ENCODE results near the gene CELSR1.

CELSR1 gene

DNA sequence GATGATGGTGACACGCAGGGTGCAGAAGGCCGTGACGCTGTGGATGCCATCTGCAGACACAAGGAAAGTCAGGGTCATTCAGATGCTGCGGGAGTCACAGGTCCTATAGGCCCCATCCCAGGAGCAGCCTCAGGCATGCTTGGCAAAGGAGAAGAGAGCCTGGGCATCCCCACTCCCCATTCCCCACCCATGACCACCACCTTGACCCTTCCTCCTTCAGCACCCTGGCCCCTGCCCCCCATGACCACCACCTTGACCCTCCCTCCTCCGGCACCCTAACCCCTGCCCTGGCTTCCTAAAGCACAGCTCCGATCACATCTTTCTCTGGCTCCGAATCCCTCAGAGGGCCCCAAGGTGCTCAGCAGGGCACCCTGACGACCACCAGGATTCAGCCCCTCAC lies 73.1 kb downstream of the CELSR1 start:
- no peak for DNase-seq

DNA sequence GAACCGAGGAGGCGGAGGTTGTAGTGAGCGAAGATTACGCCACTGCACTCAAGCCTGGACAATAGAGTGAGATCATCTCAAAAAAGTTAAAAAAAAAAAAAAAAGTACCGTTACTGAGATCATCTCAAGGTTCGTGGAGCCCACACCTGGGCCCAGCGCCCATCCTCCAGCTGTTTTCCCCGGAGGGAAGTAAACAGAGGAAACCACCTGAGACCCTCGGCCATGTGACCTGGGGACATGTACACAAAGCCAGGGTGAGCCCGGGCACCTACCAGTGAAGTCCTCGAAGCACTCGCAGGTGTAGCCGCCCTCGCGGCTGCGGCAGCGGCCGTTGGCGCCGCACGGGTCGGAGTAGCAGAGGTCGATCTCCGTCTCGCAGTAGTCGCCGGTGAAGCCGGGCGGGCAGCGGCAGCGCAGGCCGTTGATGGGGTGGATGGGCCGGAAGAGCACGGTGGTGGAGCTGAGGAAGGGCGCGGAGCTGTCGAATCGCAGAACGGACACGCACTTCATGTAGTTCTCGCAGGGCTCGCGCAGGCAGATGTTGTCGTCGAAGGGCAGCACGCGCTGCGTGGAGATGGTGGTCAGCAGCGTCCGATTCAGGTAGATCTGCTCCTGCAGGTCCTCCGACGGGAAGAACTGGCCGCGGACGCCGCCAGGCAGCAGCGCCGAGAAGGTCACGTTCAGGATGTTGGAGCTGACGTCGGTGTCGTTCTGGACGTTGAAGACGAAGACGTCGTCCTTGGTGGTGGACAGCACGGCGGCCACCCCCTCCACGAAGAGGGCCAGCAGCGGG lies 73.8 kb downstream of the CELSR1 start:
- DNase-seq: no peak

DNA sequence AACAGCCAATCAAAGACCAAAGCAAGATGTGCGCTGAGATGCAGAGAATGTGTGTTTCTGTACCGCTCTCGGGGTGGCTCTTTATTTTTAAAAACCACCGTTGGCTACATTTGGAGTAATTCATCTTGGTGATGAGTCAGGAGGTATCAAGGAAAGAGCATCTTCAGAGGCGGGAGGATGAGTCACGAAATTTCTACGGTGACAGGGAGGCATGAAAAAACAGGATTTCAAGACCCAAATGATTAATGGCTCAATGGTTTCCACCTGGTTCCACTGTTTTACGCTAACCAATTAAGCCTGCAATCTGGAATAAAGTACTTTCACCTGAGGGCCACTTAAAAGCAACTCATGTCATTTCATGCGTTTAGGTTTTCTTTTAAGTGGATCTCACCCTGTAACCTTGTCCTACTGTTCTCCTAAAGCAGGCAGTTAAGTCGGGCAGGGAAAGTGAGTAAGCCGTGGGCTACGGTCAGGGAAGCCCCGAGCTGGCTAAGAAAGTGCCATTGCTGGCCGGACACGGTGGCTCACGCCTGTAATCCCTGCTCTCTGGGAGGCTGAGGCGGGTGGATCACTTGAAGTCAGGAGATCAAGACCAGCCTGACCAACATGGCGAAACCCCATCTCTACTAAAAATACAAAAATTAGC lies 74.6 kb downstream of the CELSR1 start:
- peak in 12 of 56 donors; percentile 5 to 68 (median 29) for DNase-seq

DNA sequence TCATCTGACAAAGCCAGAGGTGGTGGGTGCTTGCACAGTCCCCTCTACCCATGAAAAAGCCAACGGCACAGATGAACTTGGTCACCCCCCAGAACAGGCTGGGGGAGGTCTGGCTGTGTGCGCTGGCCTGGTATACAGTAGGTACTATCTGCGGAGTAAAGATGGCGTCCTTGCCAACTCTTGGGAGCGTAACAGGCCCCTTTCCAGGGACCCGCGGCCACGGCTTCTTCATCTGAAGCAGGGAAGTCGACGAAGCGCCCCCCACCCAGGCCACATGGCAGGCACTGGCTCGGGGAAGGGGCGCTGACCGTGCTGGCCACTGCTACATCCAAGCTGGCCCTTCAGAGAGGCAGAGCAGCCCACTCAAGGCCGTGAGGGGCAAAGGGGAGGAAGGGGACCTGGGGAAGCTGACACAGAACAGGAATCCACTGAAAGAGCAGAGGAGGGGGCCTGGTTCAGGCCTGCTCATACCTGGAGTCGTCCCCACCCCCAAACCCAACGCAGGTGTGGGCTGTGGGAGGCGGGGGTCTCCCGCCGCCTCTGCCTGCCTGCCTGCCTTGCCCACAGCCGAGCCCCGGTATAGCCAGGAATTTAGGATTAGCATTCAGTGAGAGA lies 75.7 kb downstream of the CELSR1 start:
- no peak for DNase-seq

DNA sequence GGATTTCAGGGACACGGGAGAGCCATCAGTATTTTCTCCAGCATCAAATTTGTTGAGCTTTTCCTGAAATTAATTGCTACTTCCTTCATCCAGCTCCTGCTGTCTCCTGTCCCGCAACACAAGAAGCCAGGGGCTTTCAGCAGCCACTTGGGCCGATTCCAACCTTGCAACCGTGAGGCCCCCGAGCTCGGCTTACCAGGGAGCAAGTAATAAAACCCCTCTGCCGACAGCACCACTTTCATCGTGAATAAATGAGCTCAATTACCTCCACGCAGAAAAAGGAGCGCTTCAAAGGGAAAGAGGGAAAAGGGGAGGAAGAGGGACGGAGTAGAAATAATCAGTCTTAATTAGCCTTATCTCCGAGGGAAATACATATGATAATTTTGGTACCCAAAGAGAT lies 76.6 kb downstream of the CELSR1 start:
- DNase-seq: no peak

DNA sequence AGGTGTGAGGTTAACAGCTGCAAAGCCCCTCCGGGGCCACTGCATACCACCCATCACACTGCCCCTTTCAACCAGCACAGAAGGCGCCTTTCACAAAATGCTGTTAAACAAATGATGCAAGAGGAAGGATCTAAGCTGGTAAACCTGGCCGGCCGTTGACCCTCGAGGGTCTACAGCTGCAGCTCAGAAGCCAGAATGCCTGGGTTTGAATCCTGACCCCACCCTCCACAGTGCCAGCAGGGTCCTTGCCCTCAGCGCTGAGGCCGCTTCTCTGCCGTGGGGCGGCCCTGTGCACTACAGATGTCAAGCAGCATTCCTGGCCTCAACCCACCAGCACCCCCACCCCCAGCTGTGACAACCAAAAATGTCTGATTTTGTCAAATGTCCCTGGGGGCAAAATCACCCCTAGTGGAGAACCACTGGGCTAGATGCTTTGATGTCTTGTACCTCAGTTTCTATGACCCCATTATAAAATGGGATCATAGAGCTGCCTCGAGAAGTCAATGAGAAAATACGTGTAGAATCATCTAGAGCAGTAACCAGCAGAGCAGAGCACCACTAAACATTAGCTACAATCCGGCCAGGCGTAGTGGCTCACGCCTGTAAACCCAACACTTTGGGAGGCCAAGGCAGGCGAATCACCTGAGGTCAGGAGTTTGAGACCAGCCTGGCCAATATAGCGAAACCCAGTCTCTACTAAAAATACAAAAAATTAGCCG lies 77.9 kb downstream of the CELSR1 start:
- no peak for DNase-seq

DNA sequence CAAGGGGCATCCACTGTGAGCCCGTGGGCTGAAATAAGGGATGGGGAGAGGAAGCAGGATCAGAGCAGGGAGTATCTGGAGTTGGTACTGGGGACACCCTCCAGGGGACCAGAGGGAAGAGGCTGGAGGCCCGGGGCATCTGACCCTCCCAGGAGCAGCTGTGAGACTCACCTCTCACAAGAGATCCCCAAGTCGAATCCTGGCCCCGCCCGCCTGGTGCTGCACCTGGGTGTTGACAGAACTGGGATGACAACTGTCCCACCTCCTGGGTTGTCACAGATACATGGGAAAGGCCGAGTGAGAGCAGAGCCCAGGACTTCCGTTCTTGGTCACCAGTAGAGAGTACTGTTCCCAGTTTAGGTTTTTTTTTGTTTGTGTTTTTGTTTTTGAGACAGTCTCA lies 78.9 kb downstream of the CELSR1 start:
- no peak for DNase-seq

DNA sequence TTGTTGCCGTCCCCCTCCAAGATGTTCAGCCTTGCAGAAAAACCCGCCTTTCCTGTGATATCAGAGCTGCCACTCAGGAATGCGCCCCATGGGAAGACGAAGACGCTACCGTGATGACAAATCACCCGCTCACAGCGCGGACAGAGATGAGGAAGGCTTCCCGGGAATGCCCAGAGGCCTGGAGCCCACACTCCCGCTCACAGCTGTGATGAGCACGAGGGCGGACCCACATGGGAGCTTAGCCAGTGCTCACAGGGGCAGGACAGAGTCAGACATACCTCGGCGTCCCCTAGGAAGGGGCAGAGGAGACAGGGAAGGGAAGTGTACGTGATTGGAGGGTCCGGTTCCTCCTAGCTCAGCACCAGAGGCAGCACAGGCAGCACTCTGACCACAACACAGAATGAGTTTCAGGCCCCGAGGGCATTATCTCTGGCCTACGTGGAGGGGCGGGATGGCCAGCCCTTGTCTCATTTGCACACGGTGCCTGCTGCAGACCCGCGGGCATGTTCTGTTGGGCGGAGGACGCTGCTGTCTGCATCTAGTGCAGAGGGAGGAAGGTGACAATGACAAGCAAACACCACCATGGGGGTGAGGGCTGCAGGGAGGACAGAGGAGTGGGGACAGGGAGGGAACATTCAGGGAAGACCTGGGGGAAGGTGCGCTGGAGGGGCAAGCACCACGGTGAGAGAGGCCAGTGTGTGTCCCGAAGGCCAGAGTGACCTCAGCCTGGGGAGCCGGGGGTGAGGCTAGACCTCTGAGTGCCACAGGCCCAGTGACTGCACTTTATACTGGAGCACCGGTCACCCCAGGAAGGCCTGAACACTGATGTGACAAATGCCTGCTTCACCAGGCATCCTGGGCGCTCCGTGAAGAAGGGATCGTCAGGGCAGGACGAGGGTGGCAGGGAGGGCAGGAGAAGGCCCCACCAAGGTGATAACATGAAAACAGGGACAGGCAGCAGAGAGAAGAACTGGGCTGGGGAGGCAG lies 79.6 kb downstream of the CELSR1 start:
- no peak for DNase-seq

DNA sequence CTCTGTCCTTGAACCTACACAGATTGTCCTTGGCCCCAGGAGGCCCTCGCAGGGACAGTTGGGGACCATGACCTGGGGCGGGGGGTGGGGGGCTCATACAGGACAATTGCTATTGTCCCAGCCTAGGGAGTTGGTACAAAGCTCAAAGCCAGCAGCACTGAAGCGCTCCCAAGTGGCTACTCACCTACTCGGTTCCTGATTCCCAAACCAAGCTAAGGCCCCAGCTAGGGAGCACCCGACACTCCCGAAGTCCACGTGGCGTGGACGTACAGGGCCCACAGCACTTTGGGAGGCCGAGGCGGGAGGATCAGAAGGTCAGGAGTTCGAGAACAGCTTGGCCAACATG lies 80.6 kb downstream of the CELSR1 start:
- DNase-seq: no peak

DNA sequence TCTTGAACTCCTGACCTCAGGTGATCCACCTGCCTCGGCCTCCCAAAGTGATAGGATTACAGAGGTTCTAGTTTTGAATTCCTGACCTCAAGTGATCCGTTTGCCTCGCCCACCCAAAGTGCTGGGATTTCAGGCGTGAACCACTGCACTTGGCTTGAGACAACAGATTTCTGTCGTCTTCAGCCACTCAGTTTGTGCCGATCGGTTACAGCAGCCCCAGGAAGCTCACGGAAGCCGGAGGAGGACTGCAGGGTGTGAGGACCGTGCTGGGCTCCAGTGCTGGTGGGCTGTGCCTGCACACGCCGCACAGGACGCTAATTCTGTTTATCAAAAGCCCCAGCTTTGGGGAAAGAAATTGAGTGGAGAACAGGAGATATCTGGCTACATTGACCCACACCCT lies 82.0 kb downstream of the CELSR1 start:
- no peak for DNase-seq

DNA sequence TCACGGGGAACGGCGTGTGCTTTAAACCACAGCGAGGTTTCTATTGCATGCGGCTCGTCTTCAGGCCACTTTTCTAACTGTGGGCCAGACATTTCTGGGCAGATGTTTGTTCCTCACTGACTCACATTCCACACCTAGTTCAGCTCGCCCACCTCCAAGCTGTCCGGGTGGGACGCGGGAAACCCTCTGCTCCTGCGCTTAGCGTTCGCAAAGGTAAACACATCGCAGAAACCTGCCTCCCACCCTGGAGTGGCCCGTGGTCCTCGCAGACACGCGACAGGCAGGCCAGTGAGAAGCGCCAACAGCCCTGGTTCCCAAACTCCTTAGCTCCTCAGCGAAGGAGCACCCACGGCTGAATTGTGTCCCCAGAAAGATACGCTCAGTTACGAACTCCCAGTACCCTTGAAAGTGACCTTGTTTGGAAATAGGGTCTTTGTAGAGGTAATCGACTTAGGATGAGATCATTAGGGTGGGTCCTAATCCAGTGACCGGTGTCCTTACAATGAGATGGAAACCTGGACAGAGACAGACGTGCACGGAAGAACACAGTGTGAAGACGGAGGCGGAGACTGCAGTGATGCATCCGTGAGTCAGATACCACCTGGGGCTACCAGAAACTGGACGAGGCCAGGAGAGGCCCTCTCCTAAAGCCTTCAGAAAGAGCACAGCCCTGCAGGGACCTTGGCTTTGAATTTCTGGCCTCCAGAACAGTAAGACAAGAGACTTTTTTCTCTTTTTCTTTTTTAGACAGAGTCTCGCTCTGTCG lies 82.7 kb downstream of the CELSR1 start:
- no peak for DNase-seq

DNA sequence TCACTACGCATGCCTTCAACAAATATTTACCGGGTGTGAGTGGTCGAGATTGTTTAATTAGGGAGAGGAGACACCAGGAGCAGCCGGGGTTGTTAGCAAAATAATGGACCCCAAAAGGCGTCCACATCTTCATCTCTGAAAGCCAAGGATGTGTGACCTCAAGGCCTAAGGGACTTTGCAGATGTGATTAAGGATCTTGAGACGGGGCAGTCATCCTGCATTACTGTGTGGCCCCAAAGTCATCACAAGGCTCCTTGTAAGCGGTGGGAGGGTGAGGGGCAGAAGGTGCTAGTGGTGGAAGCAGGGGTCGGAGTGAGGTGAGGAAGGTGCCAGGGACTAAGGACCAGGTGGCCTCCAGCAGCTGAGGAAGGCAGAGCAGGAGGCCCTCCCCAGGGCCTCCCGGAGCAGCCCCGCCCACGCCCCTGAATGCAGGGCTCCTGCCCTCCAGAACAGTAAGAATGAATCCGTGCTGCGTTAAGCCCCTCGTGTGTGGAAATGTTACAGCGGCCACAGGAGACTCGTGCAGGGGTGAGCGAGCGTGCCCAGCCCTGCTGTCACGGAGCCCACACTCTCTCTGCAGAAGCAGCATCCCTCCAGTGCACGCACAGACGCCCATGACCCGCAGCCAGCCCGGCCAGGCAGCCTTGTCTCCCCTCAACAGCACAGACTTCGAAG lies 83.5 kb downstream of the CELSR1 start:
- DNase-seq: no peak

DNA sequence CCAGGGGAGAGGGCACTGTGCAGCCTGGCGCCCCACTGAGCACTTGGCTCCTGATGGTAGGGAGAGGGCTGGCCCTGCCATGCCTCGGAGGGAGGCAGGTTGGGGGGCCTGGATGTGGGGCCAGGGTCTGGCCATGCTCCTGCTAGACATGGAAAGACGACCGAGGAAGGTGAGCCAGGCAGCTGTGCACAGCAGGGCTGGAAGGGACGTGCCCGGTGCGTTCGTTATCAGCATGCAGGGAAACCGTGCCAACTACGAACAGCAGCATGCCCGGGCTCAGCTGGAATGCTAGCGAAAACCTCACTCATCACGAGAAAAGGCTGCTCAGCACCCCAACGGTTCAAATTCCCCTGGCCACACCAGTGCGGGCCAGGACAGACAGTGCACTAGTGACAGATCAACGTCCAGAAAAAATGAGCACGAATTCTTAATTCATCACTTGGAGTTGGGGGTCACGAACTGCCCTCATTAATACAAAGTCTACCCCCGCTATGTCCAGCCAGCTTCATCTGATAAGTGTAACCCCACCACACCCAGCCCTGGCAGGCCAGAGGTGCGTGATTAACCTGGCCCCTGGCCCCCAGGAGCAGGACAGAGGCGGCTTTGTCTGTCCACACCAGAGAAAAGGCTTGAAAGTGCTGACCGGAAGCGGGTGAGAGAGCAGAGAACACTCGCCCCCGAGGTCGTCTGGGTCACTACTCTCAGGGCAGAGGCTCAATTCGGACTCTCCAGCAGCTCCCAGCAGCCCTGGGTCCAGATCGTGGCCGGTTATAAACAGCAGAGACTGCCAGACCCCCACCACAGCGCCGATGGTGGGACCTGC lies 84.2 kb downstream of the CELSR1 start:
- DNase-seq: no peak

DNA sequence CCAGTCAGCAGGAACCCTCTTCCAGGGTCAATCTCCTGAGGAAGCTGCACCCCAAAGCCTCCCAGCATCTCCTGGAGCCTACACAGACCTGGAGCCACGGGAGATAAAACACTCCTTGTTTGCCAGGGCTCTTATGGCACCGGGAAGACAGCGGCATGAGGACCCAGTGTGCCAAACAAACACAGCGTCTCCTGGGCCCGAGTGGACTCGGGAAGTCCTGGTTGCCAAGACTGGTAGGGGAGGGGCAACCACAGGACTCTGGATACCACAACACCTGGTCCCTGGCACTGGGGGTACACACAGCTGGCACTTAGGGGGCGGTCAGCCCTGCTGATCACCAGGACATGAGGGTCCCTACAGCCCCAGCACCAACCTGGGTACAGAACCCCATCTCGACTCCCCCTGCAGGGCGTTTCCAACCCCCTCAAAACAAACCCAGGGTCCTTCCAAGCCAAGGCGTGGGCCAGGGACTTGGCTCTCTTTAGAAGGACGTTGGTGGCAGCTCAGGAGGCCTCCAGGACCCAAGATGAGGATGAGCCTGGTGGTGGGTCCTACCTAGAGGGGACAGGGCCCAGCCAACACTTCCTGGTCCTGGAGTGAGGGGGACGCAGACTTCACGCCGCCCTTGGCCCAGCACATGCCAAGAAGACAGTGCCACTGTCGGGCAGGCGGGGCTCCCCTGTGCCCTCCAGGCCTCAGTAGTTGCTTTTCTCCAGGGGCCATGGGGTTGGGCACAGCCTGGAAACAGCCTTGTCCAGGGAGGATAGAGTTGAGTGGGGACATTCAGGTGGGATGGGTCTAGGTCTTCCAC lies 85.0 kb downstream of the CELSR1 start:
- no peak for DNase-seq

DNA sequence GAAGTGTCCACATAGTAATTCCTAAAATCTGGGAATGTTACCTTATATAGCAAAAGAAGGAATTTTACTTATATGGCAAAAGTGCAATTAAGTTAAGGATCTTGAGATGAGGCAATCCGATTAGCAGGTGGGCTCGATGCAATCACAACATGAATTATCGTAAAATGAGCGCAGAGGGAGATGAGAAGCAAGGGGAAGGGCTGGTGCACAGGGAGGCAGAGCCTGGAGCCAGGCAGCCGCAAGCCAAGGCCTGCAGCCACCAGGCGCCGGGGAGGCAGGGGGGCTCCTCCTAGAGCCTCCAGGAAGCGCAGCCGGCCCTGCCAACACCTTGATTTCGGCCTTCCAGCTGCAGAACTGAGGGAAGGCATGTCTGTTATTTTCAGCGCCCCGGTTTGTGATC lies 85.7 kb downstream of the CELSR1 start:
- DNase-seq: no peak

DNA sequence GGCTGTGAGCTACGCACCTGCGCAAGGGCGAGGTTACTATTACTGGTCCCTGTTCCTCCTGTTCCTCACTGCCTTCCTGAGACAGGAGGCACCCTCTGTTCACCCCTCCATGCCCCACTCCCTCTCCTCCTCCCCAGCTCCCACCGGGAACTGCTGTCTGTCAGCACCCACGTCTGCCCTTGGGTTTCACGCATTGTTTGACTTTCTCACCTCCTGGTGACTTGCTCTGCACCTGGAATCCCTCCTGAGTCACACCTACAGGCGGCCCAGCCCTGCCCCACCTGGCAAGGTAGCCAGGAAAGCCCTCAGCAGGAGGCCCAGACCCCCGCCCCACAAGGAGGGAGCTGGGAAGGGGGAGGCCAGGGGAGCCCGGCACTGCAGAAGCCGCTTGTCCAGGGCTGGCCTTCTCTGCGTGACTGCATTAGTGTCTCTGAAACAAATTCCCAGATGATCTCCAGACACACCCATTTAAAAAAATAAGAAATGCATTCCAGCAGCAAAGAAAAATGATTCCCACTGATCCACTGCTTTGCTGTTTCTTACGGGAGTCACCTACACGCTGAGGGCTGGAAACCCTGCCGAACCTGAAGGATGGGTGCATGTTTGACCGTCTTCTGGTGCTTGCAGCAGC lies 86.4 kb downstream of the CELSR1 start:
- peak in 1 of 56 donors; percentile 12 for DNase-seq
